HG02970 (cell line): ENCODE measurements around the gene MDGA2.

Source experiments
- ATAC-seq: cut with Tn5 transposase; IDR thresholded peaks from one replicate; pipeline ENCODE4 v1.9.1; 2021; ENCODE audit warnings: mild to moderate bottlenecking, moderate library complexity, moderate number of reproducible peaks; ENCODE audit not compliant: unreplicated experiment, low FRiP score

MDGA2 gene

DNA sequence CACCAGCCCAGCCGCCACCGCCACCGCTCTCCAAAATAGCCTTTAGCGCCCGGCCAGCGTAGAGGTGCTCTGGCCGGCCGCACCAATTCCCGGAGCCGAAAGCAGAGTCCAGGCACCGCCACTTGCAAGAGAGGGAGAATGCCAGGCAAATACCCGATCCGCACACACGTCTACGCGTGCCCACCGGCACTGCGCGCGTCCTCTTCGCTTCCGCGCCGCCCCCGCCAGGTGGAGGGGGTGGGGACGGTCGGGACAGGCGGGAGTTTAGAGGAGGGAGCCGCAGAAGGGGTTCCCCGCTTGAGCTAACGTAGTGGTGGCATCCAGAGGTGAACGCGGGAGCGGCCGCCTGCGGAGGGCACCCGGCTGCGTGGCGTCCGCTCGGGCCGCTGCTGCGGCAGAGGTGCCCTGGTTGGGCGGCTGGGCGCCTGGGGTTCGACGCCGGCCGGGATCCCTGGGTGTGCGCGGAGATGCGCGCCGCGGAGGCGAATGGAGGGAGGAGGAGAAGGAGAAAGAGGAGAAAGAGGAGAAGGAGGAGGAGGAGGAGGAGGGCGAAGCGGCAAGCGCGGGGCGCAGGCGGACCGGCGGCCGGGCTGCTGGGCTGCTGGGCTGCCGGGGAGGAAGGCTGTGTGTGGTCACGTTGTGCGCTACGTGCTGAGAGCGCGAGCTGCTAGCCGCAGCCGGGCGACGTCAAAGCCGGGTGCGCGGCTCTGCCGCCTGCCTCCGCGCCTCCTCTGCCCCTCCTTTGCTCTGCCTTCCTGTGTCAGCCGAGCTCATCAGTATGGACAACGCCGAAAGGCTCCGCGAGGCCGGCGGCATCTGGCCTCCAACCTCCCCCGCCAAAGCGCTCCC is at the start of gene MDGA2:
Gene MDGA2 (minus strand): TSS at position 140 of the 849 bp plus-strand sequence.
- no peak for ATAC-seq

DNA sequence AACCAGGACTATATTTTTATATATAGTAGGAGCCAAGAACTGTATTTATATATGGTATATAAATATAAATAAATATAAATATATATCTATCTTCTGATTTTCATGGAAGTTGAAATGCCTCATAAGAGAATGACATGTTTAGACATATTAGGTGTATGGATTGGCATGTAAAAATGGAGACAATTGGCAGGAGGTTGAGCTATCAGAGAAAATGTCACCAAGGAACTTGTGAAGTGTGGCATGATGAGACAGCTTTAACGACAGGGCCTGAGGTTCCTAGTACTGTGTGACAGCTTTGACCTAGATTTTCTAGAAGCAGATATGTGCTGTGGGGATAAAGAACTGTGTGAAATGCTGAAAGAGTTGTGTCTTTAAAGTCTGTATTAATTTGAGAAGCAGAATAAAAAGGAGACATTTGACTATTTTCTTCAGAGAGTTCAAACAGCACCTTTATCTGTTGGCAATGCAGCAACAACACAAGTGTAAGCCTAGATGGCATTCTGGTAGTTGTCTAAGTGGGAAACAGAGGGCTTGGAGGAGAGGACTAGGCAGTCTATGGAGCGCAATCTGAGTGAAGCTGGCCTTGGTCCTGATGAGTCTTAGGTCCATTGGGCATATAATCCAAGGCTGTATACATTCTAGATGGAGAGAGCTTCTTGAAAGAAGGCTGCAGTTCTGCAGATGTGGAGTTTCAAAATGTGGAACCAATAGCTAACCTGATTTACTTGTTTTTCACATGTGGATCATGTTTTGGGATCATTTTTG is 47.7 kb upstream of the MDGA2 start:
- ATAC-seq, result no peak

DNA sequence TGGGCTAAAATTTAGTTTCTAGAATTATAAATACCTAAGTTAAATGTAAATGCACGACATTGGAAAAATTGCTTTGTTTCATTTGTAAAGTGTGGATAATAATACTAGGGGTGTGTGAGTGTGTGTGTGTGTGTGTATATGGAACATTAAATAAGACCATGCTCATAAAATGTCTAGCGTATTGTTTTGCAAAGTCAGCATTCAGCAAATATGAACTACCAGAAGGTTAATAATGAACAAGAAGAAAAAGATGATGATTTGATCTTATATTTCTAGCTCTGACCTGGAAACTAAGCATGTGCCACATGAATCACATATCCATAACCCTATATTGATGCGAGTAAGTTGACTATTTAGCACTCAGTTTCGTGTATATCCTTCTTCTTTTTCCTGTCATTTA is 44.9 kb upstream of the MDGA2 start:
- no peak for ATAC-seq

DNA sequence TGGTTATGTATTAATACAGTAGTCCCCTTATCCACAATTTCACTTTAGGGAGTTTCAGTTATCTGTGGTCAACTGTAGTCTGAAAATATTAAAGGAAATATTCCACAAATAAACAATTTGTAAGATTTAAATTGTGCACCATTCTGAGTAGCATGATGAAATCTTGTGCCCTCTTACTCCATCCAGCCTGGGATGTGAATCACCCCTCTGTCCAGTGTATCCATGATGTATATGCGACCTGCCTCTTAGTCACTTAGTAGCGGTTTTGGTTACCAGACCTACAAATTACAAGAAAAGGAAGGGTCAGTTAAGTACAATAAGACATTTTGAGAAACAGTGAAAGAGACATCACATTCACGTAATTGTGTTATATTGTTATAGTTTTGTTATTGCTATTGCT is 39.9 kb upstream of the MDGA2 start:
- no peak for ATAC-seq

DNA sequence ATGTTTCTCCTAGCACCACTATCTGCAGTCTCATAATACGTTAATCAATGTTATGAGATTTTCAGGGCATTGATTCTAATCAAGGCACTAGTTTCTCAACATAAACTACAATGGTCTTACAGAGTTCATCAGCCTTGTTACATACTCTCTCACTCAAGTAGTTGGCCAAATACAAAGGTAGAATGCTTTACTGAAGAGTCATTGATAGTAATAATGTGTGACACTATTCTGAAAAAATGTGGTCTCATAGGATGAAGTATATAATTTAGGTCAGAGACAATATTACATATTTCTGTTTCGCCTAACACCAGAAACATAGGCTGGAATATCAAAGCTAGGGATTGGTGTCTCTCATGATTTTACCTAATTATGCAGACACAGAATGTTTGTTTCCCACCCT is 35.2 kb upstream of the MDGA2 start:
- no peak for ATAC-seq

DNA sequence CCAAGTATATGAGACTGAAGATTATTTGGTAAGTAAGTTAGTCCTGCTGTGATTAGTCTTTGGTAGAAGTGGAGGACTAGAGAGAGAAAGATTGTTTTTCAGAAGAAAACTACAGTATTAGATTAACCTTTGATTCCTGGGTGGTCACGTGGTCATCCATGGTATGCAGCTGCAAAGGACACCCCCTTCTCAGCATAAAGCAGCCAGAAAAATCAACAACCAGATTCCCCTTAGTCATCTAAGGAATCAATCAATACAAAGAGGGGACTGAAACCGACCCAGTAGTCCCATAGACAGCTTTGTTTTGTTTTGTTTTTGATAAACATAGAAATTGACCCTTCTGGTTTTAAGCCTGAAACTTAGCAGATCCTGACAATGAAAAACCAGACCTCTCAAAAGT is 30.3 kb upstream of the MDGA2 start:
- ATAC-seq, result no peak

DNA sequence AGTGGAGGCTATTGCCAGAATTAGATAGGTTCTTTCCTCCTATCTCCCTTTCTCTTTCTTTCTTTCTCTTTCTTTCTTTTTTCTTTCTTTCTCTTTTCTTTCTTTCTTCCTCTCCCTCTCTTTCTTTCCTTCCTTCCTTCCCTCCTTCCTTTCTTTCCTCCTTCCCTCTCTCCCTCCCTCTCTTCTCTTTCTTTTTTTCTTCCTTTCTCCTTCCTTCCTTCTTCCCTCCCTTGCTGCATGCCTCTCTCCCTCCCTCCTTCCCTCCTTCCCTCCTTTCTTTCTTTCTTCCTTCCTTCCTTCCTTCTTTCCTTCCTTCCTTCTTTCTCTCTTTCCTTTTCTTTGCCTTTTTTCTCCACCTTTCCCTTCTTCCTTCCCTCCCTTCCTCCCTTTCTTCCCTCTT is 16.4 kb upstream of the MDGA2 start:
- no peak for ATAC-seq

DNA sequence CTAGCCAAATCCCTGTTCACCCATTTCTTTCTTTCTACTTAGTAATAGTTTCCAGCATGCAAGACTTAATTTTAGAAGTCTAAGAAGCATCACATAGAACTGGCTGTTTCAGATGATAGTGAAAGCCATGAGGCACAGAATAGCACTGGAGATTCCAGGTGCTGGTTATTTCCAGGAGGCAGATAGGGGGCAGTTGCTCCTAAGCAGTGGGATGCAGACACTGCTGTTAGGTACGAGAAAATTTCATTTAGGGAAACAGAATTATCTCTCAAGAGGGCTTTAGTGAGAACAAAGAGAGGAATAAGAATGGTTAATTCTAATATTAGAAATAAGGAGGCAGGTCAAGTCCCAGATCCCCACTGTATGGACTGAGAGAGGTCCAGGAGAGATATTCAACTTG is 3.6 kb upstream of the MDGA2 start:
- ATAC-seq, result no peak

DNA sequence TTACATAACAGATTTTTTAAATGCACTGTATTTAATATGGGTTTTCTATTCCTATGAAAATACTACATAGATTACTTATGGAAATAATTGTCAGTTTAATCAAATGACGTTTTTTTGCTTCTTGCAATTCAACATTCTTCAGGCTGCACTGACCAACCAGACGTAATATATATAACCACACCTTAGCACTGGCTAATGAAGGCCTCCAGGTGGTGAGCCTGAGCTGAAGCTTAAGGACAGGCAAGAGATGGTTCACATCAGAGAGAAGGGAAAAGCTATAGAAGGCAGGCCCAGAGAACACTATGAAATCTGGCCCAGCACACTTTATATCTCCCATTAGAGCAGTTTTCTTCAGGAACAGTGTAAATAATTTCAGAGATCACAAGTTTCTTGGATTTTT is 2.8 kb upstream of the MDGA2 start:
- no peak for ATAC-seq

DNA sequence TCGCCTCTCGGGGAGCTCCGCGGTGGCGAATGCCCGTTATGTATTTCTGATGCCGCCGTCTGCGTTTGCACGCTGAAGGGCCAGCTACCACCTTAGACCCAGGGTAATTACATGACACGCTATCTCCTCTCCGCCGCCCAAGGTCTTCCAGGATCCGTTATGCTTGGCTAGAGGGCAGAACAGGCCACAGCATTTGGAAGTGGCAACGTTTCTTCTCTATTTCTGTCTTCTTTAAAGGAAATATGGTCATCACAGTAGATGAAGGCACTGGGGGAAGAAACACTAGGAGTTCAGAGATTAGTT is 861 bp upstream of the MDGA2 start:
- ATAC-seq, result no peak

DNA sequence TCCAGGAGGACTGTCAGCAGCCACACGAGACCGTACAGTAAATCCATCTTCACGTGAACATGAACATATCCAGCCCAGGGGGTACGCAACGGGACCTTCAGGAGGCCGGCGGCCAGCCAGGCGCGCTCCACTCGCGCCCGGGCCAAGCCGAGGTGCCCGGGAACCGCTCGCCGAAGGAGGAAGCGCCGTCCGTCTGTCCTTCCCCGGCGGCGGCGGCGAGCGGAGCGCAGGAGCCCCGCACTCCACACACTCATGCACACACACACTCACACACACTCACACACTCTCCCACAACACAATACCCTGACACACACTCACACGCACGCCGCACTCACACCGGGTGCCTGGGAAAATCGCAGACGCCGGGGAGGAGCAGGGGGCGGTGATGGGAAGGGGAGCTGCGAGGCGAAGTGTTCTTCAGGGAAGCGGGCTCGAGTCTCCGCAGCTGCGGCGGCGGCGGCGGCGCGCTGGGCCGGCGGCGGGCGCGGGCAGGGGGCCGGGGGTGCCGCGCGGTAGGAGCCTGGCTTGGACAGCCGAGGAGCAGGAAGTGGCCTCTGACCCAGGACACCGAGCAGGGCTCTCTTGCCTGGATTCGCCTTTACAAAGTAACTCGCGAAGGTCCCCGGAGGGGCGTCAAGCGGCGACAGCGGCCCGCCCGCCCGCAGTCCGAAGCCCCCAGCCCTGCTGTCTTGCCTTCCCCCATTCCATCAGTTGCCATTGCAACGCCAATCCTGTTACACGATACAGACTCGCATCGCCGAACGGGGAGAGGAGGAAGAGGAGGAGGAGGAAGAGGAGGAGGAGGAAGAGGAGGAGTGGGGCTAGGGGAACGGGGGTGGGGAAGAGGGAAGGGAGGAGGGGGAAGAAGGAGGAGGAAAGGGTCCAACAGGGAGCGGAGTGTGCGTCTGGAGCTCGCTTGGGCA is 601 bp downstream of the MDGA2 start:
- ATAC-seq, result no peak

DNA sequence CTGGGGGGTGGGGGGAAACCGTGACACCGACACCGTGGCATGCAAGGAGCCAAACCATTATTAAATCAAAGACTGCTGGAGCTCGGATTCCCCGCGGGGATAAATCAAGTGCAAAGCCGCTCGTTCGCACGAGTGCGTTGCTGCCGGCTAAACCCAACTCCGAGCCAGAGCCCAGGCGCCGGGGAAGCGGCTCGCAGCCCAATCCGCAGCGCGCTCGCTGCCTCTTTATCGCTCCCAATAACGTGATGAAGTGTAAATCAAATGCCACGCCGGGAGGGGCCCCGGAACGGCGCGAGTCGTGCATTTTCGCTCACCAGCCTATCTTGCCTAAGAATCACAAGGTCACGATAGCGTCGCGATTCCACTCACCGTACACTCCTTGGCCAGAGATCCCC is 1.3 kb downstream of the MDGA2 start:
- ATAC-seq, result no peak

DNA sequence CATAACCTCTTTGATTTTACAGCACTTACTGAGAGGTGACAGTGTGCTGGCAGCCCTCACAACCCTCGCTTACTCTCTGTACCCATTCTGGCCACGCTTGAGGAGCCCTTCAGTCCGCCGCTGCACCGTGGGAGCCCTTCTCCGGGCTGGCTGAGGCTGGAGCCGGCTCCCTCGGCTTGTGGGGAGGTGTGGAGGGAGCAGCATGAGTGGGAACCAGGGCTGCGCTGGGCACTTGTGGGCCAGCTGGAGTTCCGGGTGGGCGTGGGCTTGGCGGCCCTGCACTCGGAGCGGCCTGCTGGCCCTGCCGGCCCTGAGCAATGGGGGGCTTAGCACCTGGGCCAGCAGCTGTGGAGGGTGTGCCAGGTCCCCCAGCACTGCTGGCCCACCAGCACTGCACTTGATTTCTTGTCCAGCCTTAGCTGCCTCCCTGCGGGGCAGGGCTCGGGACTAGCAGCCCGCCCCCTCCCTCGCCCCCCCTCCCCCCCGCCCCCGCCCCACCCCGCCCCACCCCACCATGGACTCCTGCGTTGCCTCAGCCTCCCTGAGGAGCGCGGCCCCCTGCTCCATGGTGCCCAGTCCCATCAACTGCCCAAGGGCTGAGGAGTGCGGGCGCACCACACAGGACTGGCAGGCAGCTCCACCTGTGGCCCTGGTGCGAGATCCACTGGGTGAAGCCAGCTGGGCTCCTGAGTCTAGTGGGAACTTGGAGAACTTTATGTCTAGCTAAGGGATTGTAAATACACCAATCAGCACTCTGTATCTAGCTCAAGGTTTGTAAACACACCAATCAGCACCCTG is 9.9 kb downstream of the MDGA2 start:
- ATAC-seq, result no peak

DNA sequence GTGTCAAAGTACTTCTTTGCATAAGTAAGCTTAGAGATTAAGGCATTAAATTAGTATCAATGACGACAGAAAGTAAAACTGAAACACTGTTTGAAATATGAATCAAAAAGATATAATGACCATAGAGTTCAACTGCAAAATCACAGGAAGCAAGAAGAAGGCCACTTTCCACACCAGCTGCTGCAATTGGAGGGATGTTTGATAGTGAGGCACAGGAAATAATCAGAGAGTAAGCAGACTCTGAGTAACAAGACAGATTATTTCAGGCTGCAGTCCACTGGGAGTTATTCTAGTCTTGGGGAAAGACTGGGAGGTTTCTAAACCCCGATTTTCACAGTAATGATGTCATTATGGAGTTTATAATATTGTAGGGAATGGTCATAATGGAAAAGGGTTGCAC is 12.9 kb downstream of the MDGA2 start:
- ATAC-seq, result no peak

DNA sequence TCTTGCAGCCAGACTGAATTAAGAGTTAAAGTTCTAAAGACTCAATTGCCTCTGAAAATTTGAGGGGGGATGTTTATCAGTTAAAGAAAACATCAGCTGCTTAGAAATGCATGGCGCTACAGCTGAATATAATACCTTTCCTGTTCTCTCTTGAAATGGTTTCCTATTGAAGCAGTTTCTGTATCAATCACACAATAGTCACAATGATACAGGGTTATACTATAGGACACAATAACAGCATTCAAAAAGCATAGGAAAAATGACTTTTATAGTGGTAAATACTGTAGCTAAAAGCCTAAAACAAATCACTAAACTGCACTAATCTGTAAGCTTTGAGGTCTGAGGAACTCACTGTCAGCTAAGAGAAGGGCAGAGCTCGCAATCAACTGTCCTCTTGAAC is 15.2 kb downstream of the MDGA2 start:
- no peak for ATAC-seq

DNA sequence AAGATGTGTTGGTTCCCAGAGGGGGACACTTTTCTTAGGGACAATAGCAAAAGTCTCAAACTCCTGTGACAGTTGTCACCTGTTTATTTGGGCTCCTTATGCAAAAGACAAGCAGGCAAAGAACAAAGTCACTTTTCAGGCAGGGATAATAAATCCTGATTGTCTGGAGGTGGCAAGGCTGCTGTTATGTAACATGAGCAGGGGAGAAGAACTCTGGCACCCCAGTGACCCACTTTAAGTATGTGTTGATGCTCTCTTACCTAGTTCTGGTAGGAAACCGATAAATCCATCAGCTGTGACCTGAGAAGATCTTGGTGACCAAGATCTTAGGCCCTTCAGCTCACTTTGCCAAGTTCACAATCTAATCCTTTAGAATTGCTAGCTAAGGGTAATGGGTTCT is 17.4 kb downstream of the MDGA2 start:
- ATAC-seq, result no peak

DNA sequence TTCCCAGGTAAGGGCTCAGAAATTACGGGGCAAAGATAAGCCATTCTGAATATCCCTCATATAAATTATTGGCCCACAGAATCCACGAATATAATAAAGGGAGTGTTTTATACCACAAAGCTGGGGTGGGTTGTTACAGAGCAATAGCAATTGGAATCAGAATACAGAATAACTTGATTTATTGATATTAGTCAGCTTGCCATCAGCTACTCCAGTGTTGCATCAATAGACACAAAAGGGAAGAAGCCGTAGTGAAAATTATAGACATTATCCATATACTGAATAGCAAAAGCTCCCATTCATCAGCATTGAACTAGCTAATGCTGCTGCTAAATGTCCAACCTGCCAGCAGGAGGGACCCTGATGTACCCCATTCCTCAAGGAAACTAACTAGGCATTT is 18.3 kb downstream of the MDGA2 start:
- ATAC-seq, result no peak

DNA sequence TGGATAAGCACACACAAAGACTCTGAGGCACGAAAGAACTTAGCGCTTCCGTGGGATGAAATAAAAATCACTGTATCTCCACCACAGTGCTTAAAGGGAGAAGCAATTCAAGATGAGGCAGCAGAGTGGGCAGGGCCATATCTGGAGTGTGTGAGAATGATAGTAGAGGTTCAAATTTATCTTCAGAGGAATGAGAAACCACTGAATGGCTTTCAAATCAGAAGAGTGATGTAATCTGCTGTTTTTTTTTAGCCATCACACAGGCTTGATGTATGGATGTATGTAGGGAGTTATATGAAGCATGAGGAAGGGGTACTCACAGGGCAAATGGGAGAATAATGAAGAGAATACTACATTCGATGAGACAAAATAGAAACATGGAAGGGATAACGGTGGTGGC is 24.1 kb downstream of the MDGA2 start:
- no peak for ATAC-seq

DNA sequence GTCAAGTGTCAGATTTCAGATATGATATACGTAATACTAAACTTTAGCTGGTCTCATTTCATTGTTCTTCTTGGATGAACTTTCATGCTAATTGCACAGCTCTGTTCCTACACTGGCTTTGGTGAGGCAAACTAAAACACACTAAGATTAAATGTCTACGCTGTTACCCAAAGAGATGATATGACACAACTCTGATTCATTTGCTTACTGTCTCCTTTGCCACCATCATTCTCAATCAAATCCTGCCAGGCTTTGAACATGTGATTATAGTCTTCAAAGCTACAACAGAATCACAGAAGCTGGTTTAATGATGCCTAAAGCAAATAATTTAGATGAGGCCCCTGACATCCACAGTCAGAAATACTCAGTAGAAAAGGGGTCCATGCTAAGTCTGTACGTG is 37.7 kb downstream of the MDGA2 start:
- no peak for ATAC-seq
